Muscle layer of duodenum (tissue), 2 donors: ENCODE measurements around the gene HHAT.

Experiments used
- H3K27ac ChIP-seq: one replicate; pipeline ENCODE4 v1.7.0; 2013; ENCODE audit warnings: mild to moderate bottlenecking, low read length
- H3K27me3 ChIP-seq: one replicate; pipeline ENCODE4 v1.7.0; 2013; ENCODE audit warnings: low read depth, mild to moderate bottlenecking, control low read depth, low read length
- H3K36me3 ChIP-seq, 2 donors: one replicate each; pipeline ENCODE4 v1.7.0; 2013; ENCODE audit warnings: low read length in 2 of 2, control low read depth in 1 of 2, mild to moderate bottlenecking in 1 of 2; ENCODE audit not compliant: insufficient read depth in 2 of 2, control insufficient read depth in 1 of 2
- H3K4me1 ChIP-seq, 2 donors: one replicate each; pipeline ENCODE4 v1.7.0; 2013; ENCODE audit warnings: low read length in 2 of 2, mild to moderate bottlenecking in 2 of 2, control low read depth in 1 of 2, moderate library complexity in 1 of 2; ENCODE audit not compliant: insufficient read depth in 2 of 2, control insufficient read depth in 1 of 2
- H3K4me3 ChIP-seq, 2 donors: one replicate each; pipeline ENCODE4 v1.7.0; 2013; ENCODE audit warnings: low read length in 2 of 2, low read depth in 1 of 2, mild to moderate bottlenecking in 1 of 2
- H3K9me3 ChIP-seq, 2 donors: one replicate each; pipeline ENCODE4 v1.7.0; 2013; ENCODE audit warnings: low read length in 2 of 2, control low read depth in 1 of 2, mild to moderate bottlenecking in 1 of 2; ENCODE audit not compliant: control insufficient read depth in 1 of 2
- donor health status: healthy.

The HHAT gene

GRCh38 chr1:210496063-210496462 is 167.4 kb downstream of the HHAT start:
- H3K9me3 ChIP-seq = no peaks in the 10 kb centered on the region
- H3K4me1 ChIP-seq = no peaks in the 10 kb centered on the region
- no peak overlapping the region for H3K27ac ChIP-seq
- no peaks in the 10 kb centered on the region for H3K27me3 ChIP-seq
- H3K4me3 ChIP-seq = no peak overlapping the region
- H3K36me3 ChIP-seq = no peaks in the 10 kb centered on the region

- H3K4me1 ChIP-seq = no peaks in the 10 kb centered on the region
- H3K9me3 ChIP-seq = no peaks in the 10 kb centered on the region
- no peaks in the 10 kb centered on the region for H3K27me3 ChIP-seq
- no peak overlapping the region for H3K4me3 ChIP-seq
- H3K36me3 ChIP-seq = no peaks in the 10 kb centered on the region
- H3K27ac ChIP-seq = no peak overlapping the region
These were observed 171.3 kb downstream of the HHAT start for GRCh38 chr1:210499956-210500355.

GRCh38 chr1:210500831-210501230 is 172.1 kb downstream of the HHAT start:
- Histone ChIP-seq H3K36me3 (no peaks in the 10 kb centered on the region), H3K4me3 (no peak overlapping the region), H3K9me3 (no peaks in the 10 kb centered on the region), H3K27ac (no peak overlapping the region), H3K4me1 (no peaks in the 10 kb centered on the region), H3K27me3 (no peaks in the 10 kb centered on the region)

GRCh38 chr1:210504286-210504685 is 175.6 kb downstream of the HHAT start:
- H3K9me3 ChIP-seq = no peaks in the 10 kb centered on the region
- no peaks in the 10 kb centered on the region for H3K27me3 ChIP-seq
- H3K27ac ChIP-seq = no peak overlapping the region
- no peaks in the 10 kb centered on the region for H3K4me1 ChIP-seq
- no peak overlapping the region for H3K4me3 ChIP-seq
- no peaks in the 10 kb centered on the region for H3K36me3 ChIP-seq

- Histone ChIP-seq H3K36me3 (no peaks in the 10 kb centered on the region), H3K9me3 (no peaks in the 10 kb centered on the region), H3K4me1 (no peaks in the 10 kb centered on the region), H3K27ac (no peak overlapping the region), H3K27me3 (no peaks in the 10 kb centered on the region), H3K4me3 (no peak overlapping the region)
These were observed 177.1 kb downstream of the HHAT start for GRCh38 chr1:210505601-210506496.

- Histone ChIP-seq H3K9me3 (no peaks in the 10 kb centered on the region), H3K27ac (no peak overlapping the region), H3K27me3 (no peaks in the 10 kb centered on the region), H3K4me3 (no peak overlapping the region), H3K4me1 (no peaks in the 10 kb centered on the region), H3K36me3 (no peaks in the 10 kb centered on the region)
These were observed 178.0 kb downstream of the HHAT start for GRCh38 chr1:210506689-210507088.

GRCh38 chr1:210516092-210516656 is 187.5 kb downstream of the HHAT start:
- Histone ChIP-seq H3K4me1 (no peaks in the 10 kb centered on the region), H3K27ac (no peak overlapping the region), H3K4me3 (no peak overlapping the region), H3K9me3 (no peaks in the 10 kb centered on the region), H3K27me3 (no peaks in the 10 kb centered on the region), H3K36me3 (peaks cover 0 to 3% of the 10 kb centered on the region in 2 donors)

GRCh38 chr1:210516697-210517459 is 188.2 kb downstream of the HHAT start:
- Histone ChIP-seq H3K27ac (no peak overlapping the region), H3K4me1 (no peaks in the 10 kb centered on the region), H3K27me3 (no peaks in the 10 kb centered on the region), H3K4me3 (no peak overlapping the region), H3K9me3 (no peaks in the 10 kb centered on the region), H3K36me3 (peaks cover 0 to 3% of the 10 kb centered on the region in 2 donors)

GRCh38 chr1:210523830-210524229 is 195.1 kb downstream of the HHAT start:
- H3K27me3 ChIP-seq = no peaks in the 10 kb centered on the region
- H3K4me1 ChIP-seq = no peaks in the 10 kb centered on the region
- H3K9me3 ChIP-seq = no peaks in the 10 kb centered on the region
- H3K4me3 ChIP-seq = no peak overlapping the region
- H3K36me3 ChIP-seq = no peaks in the 10 kb centered on the region
- H3K27ac ChIP-seq = no peak overlapping the region

- no peaks in the 10 kb centered on the region for H3K4me1 ChIP-seq
- H3K4me3 ChIP-seq = no peak overlapping the region
- no peak overlapping the region for H3K27ac ChIP-seq
- H3K27me3 ChIP-seq = no peaks in the 10 kb centered on the region
- no peaks in the 10 kb centered on the region for H3K36me3 ChIP-seq
- no peaks in the 10 kb centered on the region for H3K9me3 ChIP-seq
These were observed 197.2 kb downstream of the HHAT start for GRCh38 chr1:210525716-210526454.

GRCh38 chr1:210527091-210527490 is 198.4 kb downstream of the HHAT start:
- Histone ChIP-seq H3K4me1 (no peaks in the 10 kb centered on the region), H3K9me3 (no peaks in the 10 kb centered on the region), H3K36me3 (no peaks in the 10 kb centered on the region), H3K4me3 (no peak overlapping the region), H3K27me3 (no peaks in the 10 kb centered on the region), H3K27ac (no peak overlapping the region)
